22Rv1 (cell line): ENCODE results near the gene UCKL1.

ENCODE experiments used
- ZFX ChIP-seq: fragments of 450-650 bp; IDR thresholded peaks from 2 replicates; pipeline ENCODE4 v1.6.1; 2017; ENCODE audit warnings: antibody characterized with exemption, borderline replicate concordance
- TF ChIP-seq, protein P1 (sequence below): fragments of 450-650 bp; IDR thresholded peaks from 2 replicates; pipeline ENCODE4 v1.5.1; 2017; ENCODE audit warnings: mild to moderate bottlenecking

DNA sequence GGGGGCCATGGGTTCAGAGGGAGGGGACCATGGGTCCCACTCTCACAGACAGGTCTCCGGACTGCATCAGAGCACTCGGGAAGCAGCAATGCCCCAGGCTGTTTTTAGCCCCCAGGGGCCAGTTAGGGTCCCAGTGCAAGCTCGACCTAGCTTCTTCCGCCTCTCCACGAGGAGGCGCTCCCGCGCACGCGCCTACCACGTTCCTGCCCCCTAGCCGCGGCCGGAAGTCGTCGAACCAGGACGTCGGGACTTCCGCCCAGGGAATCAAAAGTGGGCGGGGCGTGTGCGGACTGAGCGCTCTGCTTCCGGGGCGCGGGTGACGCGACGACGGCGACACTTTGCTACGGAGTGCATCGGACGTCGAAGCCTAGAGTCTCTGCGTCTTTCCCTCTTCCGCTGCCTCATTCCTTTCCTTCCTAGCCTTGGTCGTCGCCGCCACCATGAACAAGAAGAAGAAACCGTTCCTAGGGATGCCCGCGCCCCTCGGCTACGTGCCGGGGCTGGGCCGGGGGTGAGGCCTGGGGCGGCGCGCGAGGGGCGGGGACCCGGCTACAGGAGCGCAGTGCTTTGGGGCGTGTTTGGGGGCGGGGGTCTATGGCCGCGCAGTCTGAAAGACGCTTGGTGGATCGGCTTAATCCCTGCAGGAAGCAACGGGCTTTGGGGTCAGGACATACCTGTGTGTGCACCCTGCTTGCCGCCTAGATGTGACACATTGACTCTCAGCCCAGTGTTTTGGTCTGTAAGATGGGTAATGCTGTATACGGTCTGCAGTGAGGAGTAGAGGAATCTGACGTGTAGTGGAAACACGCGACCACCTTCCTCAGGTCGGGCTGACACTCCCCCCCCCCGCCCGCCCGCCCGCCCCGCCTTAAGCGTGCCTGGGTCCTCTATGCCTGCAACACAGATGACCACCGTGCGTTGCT is 24.9 kb upstream of the UCKL1 start, which contains the start of gene PRPF6:
- TF ChIP-seq, protein P1, sequence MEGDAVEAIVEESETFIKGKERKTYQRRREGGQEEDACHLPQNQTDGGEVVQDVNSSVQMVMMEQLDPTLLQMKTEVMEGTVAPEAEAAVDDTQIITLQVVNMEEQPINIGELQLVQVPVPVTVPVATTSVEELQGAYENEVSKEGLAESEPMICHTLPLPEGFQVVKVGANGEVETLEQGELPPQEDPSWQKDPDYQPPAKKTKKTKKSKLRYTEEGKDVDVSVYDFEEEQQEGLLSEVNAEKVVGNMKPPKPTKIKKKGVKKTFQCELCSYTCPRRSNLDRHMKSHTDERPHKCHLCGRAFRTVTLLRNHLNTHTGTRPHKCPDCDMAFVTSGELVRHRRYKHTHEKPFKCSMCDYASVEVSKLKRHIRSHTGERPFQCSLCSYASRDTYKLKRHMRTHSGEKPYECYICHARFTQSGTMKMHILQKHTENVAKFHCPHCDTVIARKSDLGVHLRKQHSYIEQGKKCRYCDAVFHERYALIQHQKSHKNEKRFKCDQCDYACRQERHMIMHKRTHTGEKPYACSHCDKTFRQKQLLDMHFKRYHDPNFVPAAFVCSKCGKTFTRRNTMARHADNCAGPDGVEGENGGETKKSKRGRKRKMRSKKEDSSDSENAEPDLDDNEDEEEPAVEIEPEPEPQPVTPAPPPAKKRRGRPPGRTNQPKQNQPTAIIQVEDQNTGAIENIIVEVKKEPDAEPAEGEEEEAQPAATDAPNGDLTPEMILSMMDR, result peak; percentile 94
- TF ChIP-seq ZFX, result no peak
